K562 (cell line): Measurements from ENCODE around the gene NAGLU. TPM values are rescaled to one million over a fixed set of nuclear protein-coding genes. Genes with fewer than 3 reads are reported as not detected.

Source experiments
- GABPA ChIP-seq: fragments of 200-800 bp; sonication (Bioruptor generic); conservative IDR thresholded peaks from 2 replicates; pipeline ENCODE4 v1.6.1; 2016; ENCODE audit warnings: low read depth, missing genetic modification characterization, missing compliant biosample characterization
- REST ChIP-seq, 2 experiments: fragments of 450-650 bp; formaldehyde crosslinking in 1 of 2; IDR thresholded peaks; 2 replicates each; pipeline versions ENCODE4 v1.4.0 to v1.6.1; 2014 to 2020; ENCODE audit warnings: mild to moderate bottlenecking in 2 of 2, borderline replicate concordance in 1 of 2, low read depth in 1 of 2
- polyA plus RNA-seq, 8 experiments: library from polyadenylated mRNA; depleted of rRNA in 4 of 8; stranded (reverse) in 5 of 8; unstranded in 3 of 8; fragments of >200 nt; fragmentation: Nextera tagmentation in 2 of 8; fragmentation: Illumina TruSeq in 1 of 8; extraction: Ambion mirVana in 2 of 8; extraction: Trizol in 1 of 8; gene quantifications; 2 replicates each; pipeline versions ENCODE4 v1.2.1 to v1.2.3, GENCODE V29; 2011 to 2014; ENCODE audit warnings: inconsistent platforms in 1 of 8, missing spikeins in 1 of 8
- total RNA-seq, 7 experiments: library from RNA; depleted of rRNA in 6 of 7; stranded (reverse); fragments of >200 nt in 6 of 7; fragmentation: Illumina TruSeq in 2 of 7; extraction: Trizol in 2 of 7; gene quantifications; 2 replicates each; pipeline versions ENCODE4 v1.2.1 to v1.2.3, GENCODE V29; 2011 to 2021; ENCODE audit warnings: low replicate concordance in 1 of 7

Gene NAGLU
- total and polyA plus RNA-seq, 9 of the 15 experiments (the other 6 are each of a cell fraction or from before 2014, with no cell fraction given), result 0.04 to 21.5 (median 8.5) TPM

DNA sequence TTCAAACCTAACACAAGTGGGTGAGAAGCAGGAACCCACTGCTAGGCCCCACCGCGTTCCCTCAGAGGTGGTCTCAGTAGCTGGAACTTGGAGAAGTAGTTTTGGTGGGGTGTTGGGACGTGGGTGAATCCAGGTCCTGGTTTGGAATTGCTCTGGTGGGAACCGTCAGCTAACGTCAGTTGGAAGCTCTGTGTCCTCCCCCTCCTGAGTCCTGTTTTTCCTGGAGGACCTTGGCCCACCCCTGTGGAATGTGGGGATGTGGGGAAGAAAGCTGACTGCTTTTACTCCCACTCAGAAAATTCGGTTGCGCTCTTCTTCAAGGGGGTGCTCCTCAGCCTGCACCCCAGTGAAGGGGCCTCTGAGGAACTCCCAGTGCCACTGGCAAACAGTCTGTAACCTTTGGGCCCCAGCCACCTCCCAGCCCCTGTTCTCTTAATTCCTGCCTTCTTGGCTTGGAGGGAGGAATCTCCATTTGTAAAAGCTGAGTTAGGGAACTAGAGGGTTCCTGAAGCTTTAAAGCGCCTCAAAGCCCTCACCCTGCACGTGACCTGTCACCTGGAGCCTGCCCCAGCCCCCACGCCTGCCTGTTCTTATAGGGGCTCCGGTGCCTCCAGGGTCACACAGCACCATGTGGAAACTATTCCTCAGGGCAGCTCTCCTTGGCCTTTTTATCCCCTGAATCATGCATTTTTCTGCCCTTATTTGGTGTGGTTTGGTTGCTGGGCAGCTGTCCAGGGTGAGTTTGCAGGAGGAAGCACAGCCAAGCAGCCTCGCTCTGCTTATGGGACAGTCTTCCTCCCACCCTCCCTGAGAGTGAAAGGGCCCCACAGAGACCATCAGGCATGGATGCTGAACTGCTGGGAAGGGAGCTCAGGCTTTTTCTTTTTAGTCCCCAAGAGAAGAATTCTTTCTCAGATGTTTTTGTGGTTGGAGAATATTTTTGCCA lies 16.2 kb upstream of the NAGLU start (continued):
- peak; percentile 48; the same call in 1 of the 2 replicates for TF ChIP-seq REST (IDR thresholded peaks at IDR 0.05; ENCODE audit: borderline replicate concordance)
- no peak for TF ChIP-seq REST (CRISPR knock-in tag; IDR thresholded peaks at IDR 0.05; ENCODE audit: low read depth)
- 0 out of 2 replicates have a peak, but pooled peaks have one; percentile 25 for TF ChIP-seq GABPA (tag)
- TF ChIP-seq, all 486 proteins: peak for 35
